Hepatocyte (in vitro differentiated cells): ENCODE data around the gene DGKI. TPM values are rescaled to one million over a fixed set of nuclear protein-coding genes. Genes with fewer than 3 reads are reported as not detected.

ENCODE experiments used
- DNase-seq: peaks from one replicate; pipeline ENCODE4 v3.0.0-alpha.2; 2016; ENCODE audit warnings: low spot score
- H2AFZ ChIP-seq: fragments of 200-600 bp; sonication (generic); 2 replicates; pipeline ENCODE4 v1.6.0; 2016; ENCODE audit warnings: antibody characterized with exemption, mild to moderate bottlenecking
- H3K27ac ChIP-seq: fragments of 200-600 bp; sonication (generic); 2 replicates; pipeline ENCODE4 v1.5.1; 2016; ENCODE audit warnings: mild to moderate bottlenecking
- H3K27me3 ChIP-seq: fragments of 200-600 bp; sonication (generic); 2 replicates; pipeline ENCODE4 v1.6.1; 2016
- H3K36me3 ChIP-seq: fragments of 200-600 bp; sonication (generic); replicated peaks from 2 replicates; pipeline ENCODE4 v1.5.1; 2016; ENCODE audit warnings: low read depth; ENCODE audit not compliant: insufficient read depth
- H3K4me1 ChIP-seq: fragments of 200-600 bp; sonication (generic); 2 replicates; pipeline ENCODE4 v1.5.1; 2016; ENCODE audit warnings: mild to moderate bottlenecking, moderate library complexity; ENCODE audit not compliant: insufficient read depth
- H3K4me2 ChIP-seq: fragments of 200-600 bp; sonication (generic); 2 replicates; pipeline ENCODE4 v1.6.0; 2016
- H3K4me3 ChIP-seq: fragments of 200-600 bp; sonication (generic); 2 replicates; pipeline ENCODE4 v1.5.1; 2016; ENCODE audit warnings: mild to moderate bottlenecking
- H3K79me2 ChIP-seq: fragments of 200-600 bp; sonication (generic); 2 replicates; pipeline ENCODE4 v1.6.0; 2017; ENCODE audit warnings: mild to moderate bottlenecking
- H3K9me2 ChIP-seq: fragments of 200-600 bp; sonication (generic); replicated peaks from 2 replicates; pipeline ENCODE4 v1.6.0; 2017; ENCODE audit warnings: mild to moderate bottlenecking; ENCODE audit not compliant: insufficient read depth
- H3K9me3 ChIP-seq: fragments of 200-600 bp; sonication (generic); 2 replicates; pipeline ENCODE4 v1.5.1; 2016; ENCODE audit warnings: low read depth, mild to moderate bottlenecking
- H4K20me1 ChIP-seq: fragments of 200-600 bp; sonication (generic); 2 replicates; pipeline ENCODE4 v1.6.0; 2016; ENCODE audit warnings: mild to moderate bottlenecking; ENCODE audit not compliant: insufficient read depth, poor library complexity, severe bottlenecking
- EZH2 ChIP-seq: fragments of 200-600 bp; sonication (generic); IDR thresholded peaks from 2 replicates; pipeline ENCODE4 v1.6.1; 2016; ENCODE audit warnings: antibody characterized with exemption, mild to moderate bottlenecking, borderline replicate concordance
- EZH2phosphoT487 ChIP-seq: fragments of 200-600 bp; sonication (generic); IDR thresholded peaks from one replicate; pipeline ENCODE4 v1.6.1; 2018; ENCODE audit warnings: antibody characterized with exemption, mild to moderate bottlenecking, low read depth, moderate library complexity; ENCODE audit not compliant: unreplicated experiment, severe bottlenecking
- WGBS: methylation state at CpG from one replicate; pipeline ENCODE4 v1.1.6; 2016; ENCODE audit warnings: low lambda C conversion rate; ENCODE audit errors: missing lambda C conversion rate; 5-methylcytosine and 5-hydroxymethylcytosine counted together
- polyA plus RNA-seq: library from polyadenylated mRNA; unstranded; fragments of >200 nt; fragmentation: Nextera tagmentation; extraction: Ambion mirVana; gene quantifications from 2 replicates; pipeline ENCODE4 v1.2.1, GENCODE V29; 2016
- total RNA-seq: library from RNA; depleted of rRNA; stranded (reverse); fragments of >200 nt; gene quantifications from 2 replicates; pipeline ENCODE4 v1.2.3, GENCODE V29; 2014
- TF ChIP-seq, protein P1 (sequence below): fragments of 200-600 bp; sonication (generic); IDR thresholded peaks from 2 replicates; pipeline ENCODE4 v1.5.1; 2016; ENCODE audit warnings: antibody characterized with exemption, mild to moderate bottlenecking; ENCODE audit not compliant: poor library complexity

Gene DGKI
- total and polyA plus RNA-seq, 2 experiments from 2014 or later: 0.47 to 1.8 TPM

DNA sequence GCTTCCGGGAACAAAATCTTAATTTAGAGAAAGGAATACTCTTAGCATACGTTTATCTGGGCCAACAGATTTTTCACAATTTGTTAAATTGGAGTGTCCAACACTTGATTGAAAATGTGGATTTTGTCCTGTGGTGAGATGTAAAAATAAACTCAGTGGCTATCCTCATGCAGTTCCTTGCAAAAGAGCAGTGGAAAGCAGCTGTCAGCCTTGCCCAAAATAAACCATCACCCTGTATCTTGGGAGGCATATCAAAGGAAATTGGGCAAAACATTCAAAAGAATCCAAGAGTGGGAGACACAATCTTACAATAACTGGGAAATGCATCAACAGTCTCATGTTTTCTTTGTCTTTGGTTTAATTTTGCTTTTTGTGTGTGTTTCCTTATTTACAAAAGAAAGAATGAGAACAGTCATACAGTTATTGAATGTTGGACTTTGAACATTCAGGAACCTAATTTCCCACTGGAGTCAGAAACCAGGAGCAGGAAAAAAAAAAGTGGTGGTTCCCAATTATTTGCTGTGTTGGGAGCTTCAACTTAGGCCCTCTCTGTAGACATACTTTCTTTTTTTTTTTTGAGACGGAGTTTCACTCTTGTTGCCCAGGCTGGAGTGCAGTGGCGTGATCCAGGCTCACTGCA lies 44.4 kb upstream of the DGKI start:
- Histone ChIP-seq H2AFZ (no peak overlapping the region), H3K4me2 (no peak overlapping the region), H3K27ac (peak overlapping the region; percentile 47), H3K36me3 (no peaks in the 10 kb centered on the region), H3K27me3 (no peaks in the 10 kb centered on the region), H3K4me3 (no peak overlapping the region), H3K9me3 (no peaks in the 10 kb centered on the region), H3K79me2 (peaks cover 4% of the 10 kb centered on the region), H3K9me2 (no peaks in the 10 kb centered on the region), H4K20me1 (no peaks in the 10 kb centered on the region), H3K4me1 (peaks cover 5% of the 10 kb centered on the region)
- DNase-seq: no peak
- TF ChIP-seq, protein P1, sequence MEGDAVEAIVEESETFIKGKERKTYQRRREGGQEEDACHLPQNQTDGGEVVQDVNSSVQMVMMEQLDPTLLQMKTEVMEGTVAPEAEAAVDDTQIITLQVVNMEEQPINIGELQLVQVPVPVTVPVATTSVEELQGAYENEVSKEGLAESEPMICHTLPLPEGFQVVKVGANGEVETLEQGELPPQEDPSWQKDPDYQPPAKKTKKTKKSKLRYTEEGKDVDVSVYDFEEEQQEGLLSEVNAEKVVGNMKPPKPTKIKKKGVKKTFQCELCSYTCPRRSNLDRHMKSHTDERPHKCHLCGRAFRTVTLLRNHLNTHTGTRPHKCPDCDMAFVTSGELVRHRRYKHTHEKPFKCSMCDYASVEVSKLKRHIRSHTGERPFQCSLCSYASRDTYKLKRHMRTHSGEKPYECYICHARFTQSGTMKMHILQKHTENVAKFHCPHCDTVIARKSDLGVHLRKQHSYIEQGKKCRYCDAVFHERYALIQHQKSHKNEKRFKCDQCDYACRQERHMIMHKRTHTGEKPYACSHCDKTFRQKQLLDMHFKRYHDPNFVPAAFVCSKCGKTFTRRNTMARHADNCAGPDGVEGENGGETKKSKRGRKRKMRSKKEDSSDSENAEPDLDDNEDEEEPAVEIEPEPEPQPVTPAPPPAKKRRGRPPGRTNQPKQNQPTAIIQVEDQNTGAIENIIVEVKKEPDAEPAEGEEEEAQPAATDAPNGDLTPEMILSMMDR: no peak
- no peak for TF ChIP-seq EZH2phosphoT487
- no peak for TF ChIP-seq EZH2
- WGBS: 91% methylated on average over 4 of the region's 4 CpGs

DNA sequence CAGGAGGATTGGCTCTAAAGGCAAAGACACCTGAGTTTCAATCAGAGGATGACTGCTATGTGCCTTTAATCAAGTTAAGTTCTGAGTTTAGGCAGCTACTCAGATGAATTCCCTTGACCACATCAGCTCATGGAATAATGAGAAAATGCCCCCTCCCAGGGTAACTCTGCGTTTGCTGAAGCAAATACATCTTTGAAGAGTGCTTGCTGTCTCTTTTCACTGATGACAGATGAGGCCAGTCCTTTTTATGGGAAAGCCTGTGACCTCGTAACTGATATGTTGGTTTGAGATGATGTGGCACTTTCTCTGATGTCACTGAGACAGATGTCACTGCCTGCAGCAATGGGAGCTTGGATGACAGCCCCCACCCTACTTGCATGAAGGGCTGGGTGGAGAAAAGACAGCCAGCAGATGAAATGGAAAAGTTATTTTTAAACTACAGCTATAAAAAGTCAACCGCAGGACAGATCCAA lies 43.7 kb upstream of the DGKI start:
- Histone ChIP-seq H4K20me1 (no peaks in the 10 kb centered on the region), H3K79me2 (peaks cover 4% of the 10 kb centered on the region), H3K4me1 (peaks cover 5% of the 10 kb centered on the region), H3K9me2 (no peaks in the 10 kb centered on the region), H3K9me3 (no peaks in the 10 kb centered on the region), H3K4me3 (no peak overlapping the region), H3K27me3 (no peaks in the 10 kb centered on the region), H3K27ac (no peak overlapping the region), H3K4me2 (no peak overlapping the region), H2AFZ (no peak overlapping the region), H3K36me3 (no peaks in the 10 kb centered on the region)
- no peak for DNase-seq
- WGBS: 38% methylated on average over 3 of the region's 3 CpGs
- TF ChIP-seq EZH2: no peak
- TF ChIP-seq, protein P1: no peak
- TF ChIP-seq EZH2phosphoT487: no peak

DNA sequence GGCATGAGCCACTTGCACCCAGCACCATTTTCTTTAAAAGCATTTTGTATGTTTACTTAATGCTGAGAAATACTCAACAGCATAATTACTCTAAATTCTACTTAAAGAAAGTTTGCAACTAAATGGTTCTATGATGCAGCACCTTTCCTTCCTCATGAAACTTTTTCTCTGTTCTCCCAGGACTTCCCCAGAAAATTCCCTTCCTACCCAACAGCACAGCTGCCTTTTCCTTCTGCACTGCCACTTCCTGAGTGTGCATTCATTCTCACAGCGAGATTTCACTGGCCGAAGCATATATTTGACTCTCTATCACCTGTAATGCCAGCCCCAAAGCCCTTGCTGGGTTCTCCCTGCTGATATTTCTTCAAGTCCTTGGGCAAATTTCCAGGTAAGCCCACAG lies 41.5 kb upstream of the DGKI start:
- DNase-seq: no peak
- no peak for TF ChIP-seq EZH2phosphoT487
- TF ChIP-seq, protein P1: no peak
- TF ChIP-seq EZH2: no peak
- no peak overlapping the region for H3K4me2 ChIP-seq
- H3K27me3 ChIP-seq: no peaks in the 10 kb centered on the region
- H3K4me3 ChIP-seq: no peak overlapping the region
- no peak overlapping the region for H3K27ac ChIP-seq
- H3K36me3 ChIP-seq: no peaks in the 10 kb centered on the region
- H3K9me2 ChIP-seq: no peaks in the 10 kb centered on the region
- no peaks in the 10 kb centered on the region for H4K20me1 ChIP-seq
- no peaks in the 10 kb centered on the region for H3K9me3 ChIP-seq
- WGBS: 97% methylated on average over 2 of the region's 2 CpGs
- H3K79me2 ChIP-seq: peaks cover 4% of the 10 kb centered on the region
- peaks cover 2% of the 10 kb centered on the region for H3K4me1 ChIP-seq
- H2AFZ ChIP-seq: no peak overlapping the region
